DMS153 treated with DMSO at 0.1 percent for 48 hours (cell line): ENCODE data around the gene MYOD1.
A peak's percentile ranks its signal among the peaks of the same experiment; 100 is the strongest.

Experiments used
- DNase-seq: peaks from one replicate; lab custom pipeline; 2025; ENCODE audit not compliant: unreplicated experiment; lab: John Stamatoyannopoulos, UW

MYOD1 gene

DNA sequence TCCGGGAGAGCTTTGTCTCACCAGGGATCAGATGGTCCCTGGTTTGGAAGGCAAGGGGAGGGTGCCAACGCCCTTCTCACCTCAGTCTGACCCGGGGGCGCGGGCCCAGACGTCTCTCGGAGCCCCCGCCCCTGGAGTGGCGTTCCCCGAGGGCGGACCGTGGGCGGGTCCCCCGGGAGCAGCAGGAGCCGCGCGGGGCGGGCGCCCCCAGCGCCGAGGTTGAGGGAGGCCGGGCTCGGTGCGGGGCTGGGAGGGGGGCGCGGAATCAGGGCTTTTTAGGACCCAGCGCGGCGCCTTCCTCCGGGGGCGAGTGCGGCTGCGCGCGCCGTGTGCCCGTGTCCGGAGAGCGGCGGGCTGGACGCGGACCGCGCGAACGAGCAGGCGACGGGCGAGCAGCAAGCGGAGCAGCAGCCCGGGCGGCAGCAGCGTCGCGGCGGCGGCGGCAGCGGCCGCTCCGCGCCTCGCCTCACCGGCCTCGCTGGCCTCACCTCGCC lies 15.1 kb downstream of the MYOD1 start, which contains the start of gene KCNC1:
TSS of gene KCNC1 (plus strand) at position 364 of the 494 bp plus-strand sequence. CDS start 1,222 bp downstream, outside the sequence.
- DNase-seq, result peak; percentile 34

DNA sequence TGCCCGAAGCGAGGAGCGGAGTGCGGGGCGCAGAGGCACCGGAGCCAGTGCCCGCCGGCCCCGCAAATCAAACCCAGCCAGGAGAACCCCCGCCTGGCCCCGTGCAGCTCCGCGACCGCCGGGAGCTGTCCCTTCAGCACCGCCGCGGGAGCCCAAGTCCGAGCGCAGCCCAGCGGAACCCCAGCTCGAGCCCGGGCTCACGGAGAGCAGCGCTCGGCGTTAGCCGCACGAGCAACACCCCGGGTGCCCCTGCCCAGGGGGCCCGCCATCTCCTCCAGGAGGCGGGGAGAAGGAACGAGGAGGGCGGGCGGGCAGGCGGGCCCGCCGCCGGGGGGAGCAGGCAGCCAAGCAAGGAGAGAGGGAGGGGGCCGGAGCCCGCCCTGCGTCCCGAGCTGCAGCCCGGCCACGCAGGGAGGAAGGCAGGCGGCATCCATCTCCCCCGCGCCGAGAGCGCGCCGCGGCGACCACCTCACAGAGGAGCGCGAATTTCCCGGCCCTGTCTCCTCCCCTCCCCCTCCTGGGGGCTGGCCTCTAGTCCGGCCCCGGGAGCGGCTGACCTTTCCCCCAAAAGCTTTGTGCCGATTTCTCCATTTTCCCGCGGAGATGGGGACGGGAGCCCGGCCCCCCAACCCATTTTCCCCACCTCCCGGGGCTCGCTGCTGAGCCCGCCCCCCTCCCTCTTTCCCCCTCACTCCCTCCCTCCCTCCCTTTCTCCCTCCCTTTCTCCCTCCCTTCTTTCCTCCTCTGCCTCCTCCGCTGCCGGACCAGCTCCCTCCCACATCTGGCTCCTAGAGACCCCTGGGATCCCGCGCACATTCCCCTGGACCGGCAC lies 15.8 kb downstream of the MYOD1 start:
- DNase-seq, result no peak

DNA sequence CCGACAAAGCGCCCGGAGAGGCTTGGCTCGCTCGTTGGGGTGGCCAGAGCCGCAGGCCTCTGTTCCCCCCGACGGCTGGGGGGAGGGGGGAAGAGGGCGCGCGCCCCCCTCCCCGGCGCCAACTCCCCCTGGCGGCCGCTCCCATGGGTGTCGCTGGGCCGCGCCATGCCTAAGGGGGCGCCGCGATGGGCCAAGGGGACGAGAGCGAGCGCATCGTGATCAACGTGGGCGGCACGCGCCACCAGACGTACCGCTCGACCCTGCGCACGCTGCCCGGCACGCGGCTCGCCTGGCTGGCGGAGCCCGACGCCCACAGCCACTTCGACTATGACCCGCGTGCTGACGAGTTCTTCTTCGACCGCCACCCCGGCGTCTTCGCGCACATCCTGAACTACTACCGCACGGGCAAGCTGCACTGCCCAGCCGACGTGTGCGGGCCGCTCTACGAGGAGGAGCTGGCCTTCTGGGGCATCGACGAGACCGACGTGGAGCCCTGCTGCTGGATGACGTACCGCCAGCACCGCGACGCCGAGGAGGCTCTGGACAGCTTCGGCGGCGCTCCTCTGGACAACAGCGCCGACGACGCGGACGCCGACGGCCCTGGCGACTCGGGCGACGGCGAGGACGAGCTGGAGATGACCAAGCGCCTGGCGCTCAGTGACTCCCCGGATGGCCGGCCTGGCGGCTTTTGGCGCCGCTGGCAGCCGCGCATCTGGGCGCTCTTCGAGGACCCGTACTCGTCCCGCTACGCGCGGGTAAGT lies 16.6 kb downstream of the MYOD1 start:
- no peak for DNase-seq

DNA sequence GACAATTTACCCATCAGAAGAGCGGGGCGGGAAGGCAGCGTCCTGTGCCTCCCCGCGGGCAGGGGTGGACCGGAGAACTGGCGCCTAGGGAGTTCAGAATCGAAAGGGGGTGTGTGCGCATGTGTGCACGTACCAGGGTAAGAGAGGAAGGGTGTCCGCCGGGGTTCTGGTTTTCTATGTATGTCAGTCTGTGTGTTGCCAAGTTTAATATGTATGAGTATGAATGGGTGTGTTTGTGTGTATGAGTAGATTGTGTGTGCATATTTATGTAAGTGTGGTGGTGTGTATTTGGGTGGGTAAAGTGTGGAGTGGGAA lies 17.2 kb downstream of the MYOD1 start:
- DNase-seq, result no peak

DNA sequence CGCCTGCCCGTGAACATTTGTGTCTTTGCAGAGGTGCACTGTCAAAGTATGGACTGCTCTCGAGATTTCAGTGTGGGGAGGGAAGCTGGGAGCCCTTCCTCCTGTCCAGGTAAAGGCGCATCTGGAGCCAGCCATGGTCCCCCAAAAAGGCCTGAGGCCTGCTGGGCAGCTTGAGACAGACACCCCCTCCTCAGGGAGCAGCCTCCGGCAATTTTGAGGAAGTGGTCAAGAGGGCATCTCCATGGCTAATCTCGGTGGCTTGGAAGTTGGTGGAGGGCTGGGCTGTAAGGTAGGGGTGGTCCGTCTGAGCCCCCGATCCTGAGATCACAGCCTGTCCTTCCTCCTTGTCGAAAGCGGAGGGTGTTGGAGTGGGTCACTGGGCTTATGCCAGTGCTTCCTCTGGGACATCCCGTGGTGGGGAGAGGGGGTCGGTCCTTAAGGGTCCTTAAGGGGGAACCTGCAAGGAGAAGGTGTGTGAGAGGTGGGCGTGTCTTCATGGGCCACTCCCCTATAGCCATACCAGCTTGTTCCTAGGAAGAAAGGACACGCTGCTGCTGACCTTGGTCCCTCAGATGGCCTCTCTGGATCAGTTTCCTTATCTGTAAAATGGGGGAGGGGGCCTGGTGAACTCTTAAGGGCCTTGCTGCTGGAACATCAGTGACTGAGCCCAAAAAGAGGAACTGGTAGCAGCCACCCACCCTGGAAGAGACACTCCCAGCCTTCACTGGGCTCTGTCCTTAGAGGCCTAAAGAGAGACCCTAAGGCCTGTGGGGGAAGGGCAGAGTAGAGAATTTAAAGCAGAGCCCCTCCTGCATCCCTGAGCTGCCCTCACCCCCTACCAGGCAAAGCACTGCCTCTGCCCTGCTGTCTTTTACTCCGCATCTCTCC lies 17.8 kb downstream of the MYOD1 start:
- DNase-seq, result no peak

DNA sequence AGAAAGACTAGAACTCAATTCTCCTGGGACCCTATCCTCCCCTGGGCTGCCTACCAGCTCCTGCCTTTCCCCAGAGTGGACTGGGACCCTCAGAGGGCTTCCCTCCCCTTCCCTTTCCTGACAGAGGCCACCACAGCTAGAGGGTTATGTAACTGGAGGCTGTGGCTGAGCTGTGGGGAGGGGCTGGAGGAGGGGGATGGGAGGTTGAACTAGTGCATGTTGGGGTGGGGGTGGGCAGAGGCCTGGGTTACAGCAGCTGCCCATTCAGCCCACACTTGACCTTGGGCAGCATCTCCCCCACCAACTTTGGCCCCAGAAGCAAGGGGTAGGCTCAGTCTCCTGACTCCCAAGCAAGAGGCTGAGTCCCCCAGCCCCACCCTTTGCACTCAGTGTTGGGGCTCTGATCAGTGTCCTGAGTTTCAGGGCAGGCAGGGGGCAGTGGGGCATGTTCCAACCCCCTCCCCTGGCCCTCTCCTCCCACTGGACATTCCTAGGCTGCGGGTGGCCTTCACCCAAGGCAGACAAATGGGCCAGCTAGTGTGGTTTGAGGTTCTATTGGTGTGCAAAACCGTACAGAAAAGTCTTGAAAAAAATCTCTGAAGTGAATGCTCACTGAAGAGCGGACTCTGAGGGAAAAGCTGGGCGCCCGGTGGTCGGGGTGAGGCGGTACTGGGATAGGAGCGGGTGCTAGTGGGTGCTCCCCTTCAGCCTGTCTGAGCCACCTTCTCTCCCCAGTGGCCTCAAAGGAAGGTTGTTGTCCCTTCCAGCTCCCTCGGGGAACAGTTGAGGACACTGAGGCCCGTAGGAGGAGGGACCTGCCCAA lies 19.0 kb downstream of the MYOD1 start:
- no peak for DNase-seq

DNA sequence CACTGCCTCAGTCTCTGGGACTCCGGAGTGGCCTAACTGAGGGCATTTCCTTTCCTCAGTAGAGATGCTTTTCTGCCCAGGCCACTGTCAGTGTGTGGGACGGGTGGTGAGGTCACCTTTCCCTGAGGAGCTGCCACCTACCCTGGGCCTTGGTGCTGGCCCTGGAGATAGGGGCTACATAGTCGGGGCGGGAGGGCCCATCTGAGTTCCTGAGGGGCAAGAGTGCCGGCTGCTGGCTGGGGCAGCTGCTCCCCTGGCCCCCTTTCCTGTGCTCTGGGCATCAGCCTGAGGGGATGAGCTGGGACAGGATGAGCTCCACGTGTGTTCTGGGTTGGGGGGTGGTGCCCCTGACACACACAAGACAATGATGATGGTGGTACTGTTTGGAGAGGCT lies 20.6 kb downstream of the MYOD1 start:
- DNase-seq, result no peak

DNA sequence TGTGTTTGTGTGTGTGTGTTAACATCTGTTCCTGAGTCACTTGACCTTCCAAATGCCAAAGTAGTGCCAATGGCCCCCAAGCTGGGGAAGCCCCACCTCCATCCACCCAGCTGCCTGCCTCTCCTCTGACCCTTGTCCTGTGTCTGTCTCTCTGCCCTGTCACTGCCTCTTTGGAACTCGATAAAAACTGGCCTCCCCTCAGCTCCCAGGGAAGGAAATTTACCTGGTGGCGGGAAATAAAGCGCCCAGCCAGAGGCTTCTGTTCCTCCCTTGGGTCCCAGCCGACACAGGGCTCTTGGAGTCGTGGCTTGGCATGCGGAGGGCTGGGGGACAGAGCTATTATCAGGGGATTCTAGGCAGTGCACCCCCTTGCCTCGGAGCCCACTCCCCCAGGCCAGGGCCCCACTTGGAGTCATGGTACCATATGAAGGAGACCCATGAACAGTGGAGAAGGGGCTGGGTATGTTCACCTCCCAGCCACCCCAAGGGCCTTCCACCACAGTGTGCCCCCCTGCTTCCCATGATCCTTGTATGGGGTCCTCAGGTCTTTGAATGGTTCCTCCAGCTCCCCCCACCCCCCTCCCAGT lies 21.4 kb downstream of the MYOD1 start:
- DNase-seq, result no peak

DNA sequence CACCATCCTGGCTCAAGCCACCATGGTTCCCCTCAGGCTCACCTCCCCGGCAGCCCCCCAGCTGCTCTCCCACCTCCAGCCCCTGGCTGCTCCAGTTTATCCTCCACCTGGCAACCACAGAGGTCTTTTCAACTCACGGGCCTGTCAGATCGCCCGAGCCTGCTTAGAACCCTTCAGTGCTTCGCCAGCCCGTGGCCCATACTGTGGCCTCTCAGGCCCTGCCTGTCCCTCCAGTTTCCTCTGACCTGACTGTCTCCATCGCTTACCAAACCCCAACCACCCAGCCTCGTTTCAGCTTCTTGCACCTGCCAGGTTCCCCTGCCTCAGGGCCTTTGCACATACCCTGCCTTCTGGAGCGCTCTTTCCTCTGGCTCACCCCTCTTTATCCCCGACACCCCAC lies 22.1 kb downstream of the MYOD1 start:
- DNase-seq, result no peak

DNA sequence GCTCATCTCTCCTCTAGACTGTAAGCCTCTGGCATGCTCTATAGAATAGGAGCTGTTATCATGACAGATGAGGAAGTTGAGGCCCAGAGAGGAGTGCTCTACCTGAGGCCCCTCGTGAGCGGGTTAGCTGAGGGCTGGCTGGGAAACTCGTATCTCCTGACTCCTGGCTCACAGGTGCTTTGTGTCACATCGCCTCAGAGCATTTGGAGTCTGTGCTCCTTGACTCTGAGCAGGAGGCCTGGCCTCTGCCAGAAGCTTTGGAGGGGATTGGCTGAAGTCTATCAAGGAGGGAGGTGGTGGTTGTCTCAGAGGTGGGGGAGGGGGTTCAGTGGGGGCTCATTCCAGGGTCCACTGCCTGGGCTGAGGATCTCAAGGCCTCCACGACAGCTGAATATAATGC lies 22.6 kb downstream of the MYOD1 start:
- DNase-seq, result no peak

DNA sequence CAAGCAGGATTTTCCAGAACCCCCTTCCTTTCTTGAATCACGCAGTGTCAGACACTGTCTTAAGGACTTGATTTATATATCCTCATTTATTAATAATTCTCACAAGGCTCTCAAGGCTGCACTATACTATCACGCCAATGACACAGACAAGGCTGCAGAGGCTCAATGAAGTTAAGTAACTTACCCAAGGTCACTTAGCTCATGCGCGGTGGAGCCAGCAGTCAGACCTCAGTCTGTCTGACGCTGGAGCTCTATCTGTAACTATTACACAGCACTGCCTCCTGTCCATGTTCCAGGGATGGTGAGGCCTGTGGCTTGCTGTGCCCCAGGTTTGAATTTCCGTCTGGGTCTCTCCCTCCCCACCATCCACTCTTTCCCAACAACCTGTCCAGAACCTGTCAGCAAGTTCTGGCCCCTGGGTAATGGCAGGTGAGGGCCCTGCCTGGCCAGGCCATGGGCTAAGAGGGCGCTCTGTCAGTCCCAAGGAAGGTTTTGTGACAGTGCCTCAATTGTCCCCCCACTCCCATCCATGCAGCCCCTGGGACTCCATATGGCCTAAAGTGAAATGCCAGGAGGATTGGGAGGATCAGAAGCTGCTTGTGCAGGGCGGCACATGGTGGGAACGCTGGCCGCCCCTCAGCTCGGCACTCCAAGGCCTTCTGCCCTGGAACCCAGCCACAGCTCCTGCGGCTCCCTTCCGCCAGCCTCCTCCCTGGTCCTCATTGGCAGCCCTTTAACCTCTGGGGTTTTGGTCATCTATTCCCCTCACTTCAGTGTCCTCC lies 23.8 kb downstream of the MYOD1 start:
- DNase-seq, result no peak

DNA sequence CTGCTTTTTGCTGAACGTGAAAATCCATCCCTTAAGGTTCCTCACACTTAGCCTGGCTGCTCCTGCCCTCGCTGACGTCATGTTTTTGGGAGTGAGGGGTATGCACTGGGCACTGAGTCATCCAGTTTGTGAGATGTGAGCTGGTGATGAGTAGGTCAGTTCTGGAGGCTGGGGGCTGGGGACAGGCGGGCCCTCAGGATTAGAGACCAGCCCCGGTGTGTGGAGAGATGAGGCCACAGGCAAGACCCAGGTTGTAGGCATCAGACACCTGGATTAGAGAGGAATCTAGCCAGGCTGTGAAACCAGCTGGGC lies 24.4 kb downstream of the MYOD1 start:
- no peak for DNase-seq

DNA sequence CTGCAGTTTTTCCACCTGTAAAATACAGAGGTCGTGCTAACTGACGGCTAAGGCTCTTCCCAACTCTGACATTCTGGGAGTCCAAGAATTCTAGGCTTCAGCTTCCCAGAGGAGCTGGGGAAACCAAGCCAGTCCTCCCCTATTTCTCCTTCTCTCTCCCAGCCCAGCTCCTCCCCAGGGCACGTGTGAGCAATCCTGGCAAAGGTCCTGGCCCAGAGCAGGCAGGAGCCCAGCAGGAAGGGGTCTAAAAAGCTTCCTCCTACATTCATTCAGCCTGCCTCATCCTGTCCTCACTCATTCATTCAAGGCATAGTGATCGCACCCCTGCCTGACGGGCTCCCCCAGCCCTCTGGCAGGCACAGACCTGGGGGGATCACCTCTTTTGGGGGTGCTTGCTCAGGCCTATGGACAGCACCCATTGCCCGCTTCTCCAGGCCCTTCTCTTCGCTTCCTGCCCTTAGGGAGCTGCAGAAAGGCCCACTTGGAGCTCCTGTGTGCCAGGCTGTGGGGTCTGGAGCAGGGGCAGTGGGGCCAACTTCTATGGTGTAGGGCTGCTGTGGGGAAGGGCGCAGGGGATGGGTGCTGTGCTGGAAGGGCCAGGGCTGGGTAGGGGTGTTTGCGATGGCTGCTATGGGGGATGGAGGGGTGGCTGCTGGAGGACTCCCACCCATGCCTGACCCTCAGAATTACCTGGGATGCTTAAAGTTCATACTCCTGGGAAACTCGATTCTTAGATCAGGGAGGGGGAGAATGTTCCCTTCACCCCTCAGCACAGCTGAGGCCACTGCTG lies 25.0 kb downstream of the MYOD1 start:
- DNase-seq, result no peak

DNA sequence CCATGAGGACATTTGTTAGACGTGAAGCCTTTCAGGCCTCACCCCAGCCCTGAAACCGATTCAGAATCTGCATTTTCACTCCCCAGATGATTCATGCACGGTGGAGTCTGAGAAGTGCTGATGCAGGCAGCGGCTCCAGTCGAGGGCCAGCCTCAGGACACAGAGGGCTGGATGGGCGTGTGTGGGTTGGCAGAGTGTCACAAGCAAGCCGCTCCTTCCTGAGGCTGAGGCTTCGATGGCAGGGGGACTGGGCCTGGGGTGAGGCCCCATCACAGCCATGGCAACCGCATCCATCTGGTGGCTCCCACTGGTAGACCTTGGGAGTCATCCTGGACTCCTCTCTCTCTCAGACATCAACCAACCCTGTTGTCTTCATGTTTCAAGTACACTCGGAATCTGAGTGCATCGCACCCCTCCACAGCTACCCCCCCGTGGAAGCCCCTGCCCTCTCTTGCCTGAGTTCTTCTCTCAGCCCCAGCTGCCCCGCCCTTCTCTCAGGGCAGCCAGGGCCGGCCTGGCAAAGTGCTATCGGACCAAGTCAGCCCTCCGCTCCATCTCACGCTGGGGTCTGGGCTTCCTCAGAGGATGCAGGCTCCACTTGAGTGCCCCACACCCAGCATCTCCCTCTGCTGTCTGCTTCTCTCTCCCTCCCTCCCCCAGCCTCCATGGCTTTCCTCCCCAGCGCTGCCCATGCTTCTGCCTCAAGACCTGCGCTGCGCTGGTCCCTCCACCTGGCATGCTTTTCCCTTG lies 25.8 kb downstream of the MYOD1 start:
- no peak for DNase-seq

DNA sequence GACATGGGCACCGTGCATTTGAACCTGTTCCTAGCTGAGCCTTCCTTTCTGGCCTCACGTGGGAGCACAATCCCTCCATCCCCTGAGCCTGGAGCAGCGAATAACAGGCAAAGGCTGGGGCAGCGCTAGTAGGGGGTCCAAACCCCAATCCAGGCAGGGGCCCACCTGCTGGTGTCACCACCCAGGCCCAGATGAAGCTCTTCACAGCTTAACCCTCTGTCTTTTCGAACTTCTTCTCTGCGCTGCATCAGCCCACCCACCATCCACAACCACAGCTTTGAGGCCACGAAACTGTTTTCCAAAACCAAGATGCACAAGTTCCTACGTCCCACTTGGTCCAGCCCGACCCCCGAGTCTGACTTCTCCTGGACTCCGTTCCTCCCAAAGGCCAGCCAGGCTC lies 26.7 kb downstream of the MYOD1 start:
- no peak for DNase-seq

DNA sequence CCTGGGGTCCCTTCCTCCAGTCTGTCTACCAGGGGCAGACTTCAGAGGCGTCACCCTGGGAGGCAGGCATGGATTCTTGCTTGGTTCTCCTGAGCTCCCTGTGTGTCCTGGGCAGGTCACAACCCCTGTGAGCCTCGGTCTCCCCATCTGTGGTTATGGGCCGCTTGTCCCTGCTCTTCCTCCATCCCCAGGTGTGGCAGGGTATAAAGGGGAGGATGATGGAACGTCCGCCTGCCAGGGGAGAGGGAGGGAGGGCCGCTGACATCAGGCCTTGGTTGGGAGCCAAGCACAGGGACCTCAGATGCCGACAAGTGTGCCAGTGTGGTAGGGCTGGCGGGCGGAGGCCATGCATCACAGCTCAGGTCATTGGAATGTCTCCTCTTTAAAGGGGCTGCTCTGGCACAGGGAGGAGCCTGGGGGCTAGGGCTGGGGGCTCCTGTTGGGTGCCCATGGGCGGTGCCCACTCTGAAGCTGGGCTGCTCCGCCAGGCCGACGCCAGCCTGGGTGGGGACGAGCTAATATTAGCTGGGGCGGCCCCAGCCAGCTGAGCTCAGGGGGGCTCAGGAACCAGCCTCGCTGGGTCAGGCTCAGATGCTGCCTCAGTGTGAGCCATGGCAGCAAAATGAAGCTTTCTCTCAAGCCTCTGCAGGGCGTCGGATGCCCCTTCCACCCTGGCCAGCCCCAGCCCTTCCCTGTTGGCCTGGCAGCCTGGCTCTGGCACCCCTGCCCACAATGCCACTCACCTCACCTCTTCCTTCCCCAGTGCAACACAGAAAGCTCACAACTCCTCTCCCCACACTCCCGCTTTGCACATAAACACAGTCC lies 28.0 kb downstream of the MYOD1 start:
- no peak for DNase-seq

DNA sequence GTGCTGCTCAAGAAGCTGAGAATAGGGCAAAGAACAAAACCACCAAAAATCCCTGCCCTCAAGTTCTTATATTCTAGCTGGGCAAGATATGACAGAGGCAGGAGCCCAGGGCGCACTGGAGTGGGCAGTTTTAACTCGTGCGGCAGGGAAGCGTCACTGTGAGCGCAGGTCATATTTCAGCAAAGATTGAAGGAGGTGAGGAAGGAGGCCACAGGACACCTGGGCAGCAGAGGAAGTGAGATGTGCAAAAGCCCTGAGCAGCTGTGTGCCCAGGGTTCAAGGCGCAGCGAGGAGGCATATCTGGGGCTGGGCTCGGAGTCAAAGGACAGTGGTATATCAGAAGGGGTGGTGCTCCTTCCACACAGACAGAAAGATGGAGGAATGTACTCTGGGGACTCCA lies 28.7 kb downstream of the MYOD1 start:
- DNase-seq, result no peak
